ENCODE measurements around the gene SENP2. TPM values are rescaled to one million over a fixed set of nuclear protein-coding genes. Genes with fewer than 3 reads are reported as not detected.
A peak's percentile ranks its signal among the peaks of the same experiment; 100 is the strongest.
"Not testable (repeated sequence)": the region's sequence is repeated elsewhere in the genome, so short reads cannot be mapped to it uniquely, and the experiment has no call there.

The SENP2 gene
- total and polyA plus RNA-seq, 2 experiments from 2014 or later: 19.0 to 20.1 TPM

GRCh38 chr3:185555860-185556347 is 30.2 kb upstream of the SENP2 start:
- H3K27ac ChIP-seq: no peak overlapping the region

DNA sequence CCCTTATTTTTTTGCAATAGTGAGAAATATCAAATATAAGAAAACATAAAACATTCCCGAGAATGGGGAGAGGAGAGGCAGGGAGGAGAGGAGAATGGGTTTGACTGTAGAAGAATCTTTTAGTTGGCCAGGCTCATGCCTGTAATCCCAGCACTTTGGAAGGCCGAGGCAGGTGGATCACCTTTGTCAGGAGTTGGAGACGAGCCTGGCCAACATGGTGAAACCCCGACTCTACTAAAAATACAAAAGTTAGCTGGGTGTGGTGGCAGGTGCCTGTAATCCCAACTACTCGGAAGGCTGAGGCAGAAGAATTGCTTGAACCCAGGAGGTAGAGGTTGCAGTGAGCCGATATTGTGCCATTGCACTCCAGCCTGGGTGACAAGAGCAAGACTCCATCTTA is 29.5 kb upstream of the SENP2 start:
- H3K9me3 ChIP-seq (ENCODE audit: low read depth); H3K9me2 ChIP-seq (ENCODE audit: insufficient read depth); H2AFZ ChIP-seq; H3K36me3 ChIP-seq (ENCODE audit: low read depth); in situ Hi-C loops (cut with MboI); H3K27ac ChIP-seq; H3K27me3 ChIP-seq (replicated peaks; ENCODE audit: insufficient read depth); H4K20me1 ChIP-seq (ENCODE audit: insufficient read depth); H3K9ac ChIP-seq; DNase-seq; H3K4me2 ChIP-seq (ENCODE audit: unreplicated experiment); H3K4me3 ChIP-seq; H3K79me2 ChIP-seq (ENCODE audit: insufficient read depth): not testable (repeated sequence)
- Histone ChIP-seq H3K4me1 (ENCODE audit: insufficient read depth) (peaks cover 22% of the 10 kb centered on the region), H3F3A (ENCODE audit: insufficient read depth) (peaks cover 12% of the 10 kb centered on the region; the same call in 1 of the 2 replicates)
- 75 to 82% methylated on average over 5 to 6 of the region's 6 CpGs for WGBS, 2 experiments (ENCODE audit: low coverage in 1 of 2, low lambda C conversion rate in 2 of 2, missing lambda C conversion rate in 2 of 2)

More at GRCh38 chr3:185555860-185556347, 30.2 kb upstream of the SENP2 start:
- peaks cover 22% of the 10 kb centered on the region for H3K4me1 ChIP-seq (ENCODE audit: insufficient read depth)
- peaks cover 12% of the 10 kb centered on the region; the same call in 1 of the 2 replicates for H3F3A ChIP-seq (ENCODE audit: insufficient read depth)
- DNase-seq: no peak
- no peak overlapping the region for H3K4me2 ChIP-seq (ENCODE audit: unreplicated experiment)
- 72 to 77% methylated on average over 1 of the region's 1 CpG for WGBS, 2 experiments (ENCODE audit: low coverage in 1 of 2, low lambda C conversion rate in 2 of 2, missing lambda C conversion rate in 2 of 2)
- TF ChIP-seq EZH2phosphoT487 (IDR thresholded peaks at IDR 0.05; ENCODE audit: insufficient read depth, low read depth): no peak
- TF ChIP-seq EZH2 (IDR thresholded peaks at IDR 0.05; ENCODE audit: insufficient read depth, poor library complexity, severe bottlenecking): no peak
- H3K9ac ChIP-seq: no peak overlapping the region
- no peaks in the 10 kb centered on the region for H3K9me3 ChIP-seq (ENCODE audit: low read depth)
- H2AFZ ChIP-seq: no peak overlapping the region
- no peaks in the 10 kb centered on the region for H4K20me1 ChIP-seq (ENCODE audit: insufficient read depth)
- no peaks in the 10 kb centered on the region for H3K79me2 ChIP-seq (ENCODE audit: insufficient read depth)
- no peaks in the 10 kb centered on the region; the same call in 1 of the 2 replicates for H3K9me2 ChIP-seq (ENCODE audit: insufficient read depth)
- in situ Hi-C loops (cut with MboI): no loop called here
- H3K4me3 ChIP-seq: no peak overlapping the region
- H3K36me3 ChIP-seq (ENCODE audit: low read depth): no peaks in the 10 kb centered on the region
- no peaks in the 10 kb centered on the region for H3K27me3 ChIP-seq (replicated peaks; ENCODE audit: insufficient read depth)

DNA sequence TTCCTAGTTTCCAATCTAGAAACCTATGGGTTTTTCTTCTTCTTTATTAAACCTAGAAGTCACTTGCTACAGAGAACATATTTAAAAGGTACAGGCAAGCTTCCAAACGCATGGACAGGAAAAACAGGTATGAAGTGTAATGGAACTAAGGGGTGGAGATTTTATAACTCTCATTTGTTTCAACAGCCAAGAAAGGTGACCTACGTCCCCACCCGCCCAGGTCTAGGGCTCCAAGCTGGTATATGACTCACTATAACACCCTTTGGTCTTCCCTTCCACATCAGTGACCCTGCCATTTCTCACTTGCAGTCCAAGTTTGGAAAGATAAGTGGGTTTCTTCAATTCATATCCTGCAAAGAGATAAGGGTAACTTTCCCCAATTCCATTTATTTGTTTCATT is 27.7 kb upstream of the SENP2 start:
- Histone ChIP-seq H2AFZ (no peak overlapping the region), H3F3A (ENCODE audit: insufficient read depth) (peaks cover 7% of the 10 kb centered on the region; the same call in 1 of the 2 replicates), H3K27me3 (replicated peaks; ENCODE audit: insufficient read depth) (0 out of 2 replicates have a peak, but pooled peaks cover 6% of the 10 kb centered on the region), H4K20me1 (ENCODE audit: insufficient read depth) (no peaks in the 10 kb centered on the region), H3K4me2 (ENCODE audit: unreplicated experiment) (peak overlapping the region; percentile 19), H3K9me2 (ENCODE audit: insufficient read depth) (no peaks in the 10 kb centered on the region), H3K36me3 (ENCODE audit: low read depth) (no peaks in the 10 kb centered on the region), H3K4me1 (ENCODE audit: insufficient read depth) (peaks cover 14% of the 10 kb centered on the region), H3K27ac (no peak overlapping the region), H3K4me3 (no peak overlapping the region), H3K9ac (no peak overlapping the region), H3K9me3 (ENCODE audit: low read depth) (no peaks in the 10 kb centered on the region), H3K79me2 (ENCODE audit: insufficient read depth) (no peaks in the 10 kb centered on the region)
- in situ Hi-C loops (cut with MboI): no loop called here
- 77 to 85% methylated on average over 3 of the region's 3 CpGs for WGBS, 2 experiments (ENCODE audit: low coverage in 1 of 2, low lambda C conversion rate in 2 of 2, missing lambda C conversion rate in 2 of 2)
- no peak for TF ChIP-seq EZH2phosphoT487 (IDR thresholded peaks at IDR 0.05; ENCODE audit: insufficient read depth, low read depth)
- TF ChIP-seq EZH2 (IDR thresholded peaks at IDR 0.05; ENCODE audit: insufficient read depth, poor library complexity, severe bottlenecking): no peak
- peak; percentile 19 for DNase-seq

DNA sequence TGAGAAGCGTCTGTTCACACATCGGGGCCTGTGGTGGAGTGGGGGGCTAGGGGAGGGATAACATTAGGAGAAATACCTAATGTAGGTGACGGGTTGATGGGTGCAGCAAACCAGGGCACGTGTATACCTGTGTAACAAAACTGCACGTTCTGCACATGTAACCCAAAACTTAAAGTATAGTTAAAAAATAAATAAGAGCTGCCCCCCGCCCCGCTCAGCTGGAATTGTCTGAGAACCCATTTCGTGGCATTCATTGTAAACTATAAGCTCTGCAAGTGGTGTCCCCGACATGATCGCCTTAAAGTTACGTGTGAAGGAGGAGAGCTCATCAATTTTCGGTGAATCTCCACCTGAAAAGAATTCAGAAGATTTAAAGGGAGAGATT is 26.4 kb upstream of the SENP2 start:
- H3K27me3 ChIP-seq (replicated peaks; ENCODE audit: insufficient read depth): 0 out of 2 replicates have a peak, but pooled peaks cover 6% of the 10 kb centered on the region
- H3K9ac ChIP-seq: no peak overlapping the region
- H3K4me1 ChIP-seq (ENCODE audit: insufficient read depth): peaks cover 14% of the 10 kb centered on the region
- peaks cover 7% of the 10 kb centered on the region; the same call in 1 of the 2 replicates for H3F3A ChIP-seq (ENCODE audit: insufficient read depth)
- no peak overlapping the region for H2AFZ ChIP-seq
- no peaks in the 10 kb centered on the region for H4K20me1 ChIP-seq (ENCODE audit: insufficient read depth)
- in situ Hi-C loops (cut with MboI): no loop called here
- H3K9me3 ChIP-seq (ENCODE audit: low read depth): no peaks in the 10 kb centered on the region
- H3K4me2 ChIP-seq (ENCODE audit: unreplicated experiment): no peak overlapping the region
- no peaks in the 10 kb centered on the region for H3K79me2 ChIP-seq (ENCODE audit: insufficient read depth)
- TF ChIP-seq EZH2 (IDR thresholded peaks at IDR 0.05; ENCODE audit: insufficient read depth, poor library complexity, severe bottlenecking) (no peak), EZH2phosphoT487 (IDR thresholded peaks at IDR 0.05; ENCODE audit: insufficient read depth, low read depth) (no peak)
- H3K36me3 ChIP-seq (ENCODE audit: low read depth): no peaks in the 10 kb centered on the region
- no peak for DNase-seq
- no peaks in the 10 kb centered on the region for H3K9me2 ChIP-seq (ENCODE audit: insufficient read depth)
- H3K4me3 ChIP-seq: no peak overlapping the region
- WGBS, 2 experiments (ENCODE audit: low coverage in 1 of 2, low lambda C conversion rate in 2 of 2, missing lambda C conversion rate in 2 of 2): 41 to 43% methylated on average over 12 of the region's 12 CpGs
- no peak overlapping the region for H3K27ac ChIP-seq

GRCh38 chr3:185560676-185561075 is 25.4 kb upstream of the SENP2 start:
- Histone ChIP-seq H4K20me1 (ENCODE audit: insufficient read depth) (no peaks in the 10 kb centered on the region), H3K27me3 (replicated peaks; ENCODE audit: insufficient read depth) (0 out of 2 replicates have a peak, but pooled peaks cover 6% of the 10 kb centered on the region), H3F3A (ENCODE audit: insufficient read depth) (peaks cover 7% of the 10 kb centered on the region; the same call in 1 of the 2 replicates), H3K27ac (no peak overlapping the region), H3K9ac (no peak overlapping the region), H3K79me2 (ENCODE audit: insufficient read depth) (no peaks in the 10 kb centered on the region), H3K36me3 (ENCODE audit: low read depth) (no peaks in the 10 kb centered on the region), H3K4me1 (ENCODE audit: insufficient read depth) (peaks cover 14% of the 10 kb centered on the region), H3K4me3 (no peak overlapping the region), H2AFZ (no peak overlapping the region), H3K9me2 (ENCODE audit: insufficient read depth) (no peaks in the 10 kb centered on the region), H3K4me2 (ENCODE audit: unreplicated experiment) (no peak overlapping the region), H3K9me3 (ENCODE audit: low read depth) (no peaks in the 10 kb centered on the region)
- in situ Hi-C loops (cut with MboI): no loop called here
- no peak for TF ChIP-seq EZH2 (IDR thresholded peaks at IDR 0.05; ENCODE audit: insufficient read depth, poor library complexity, severe bottlenecking)
- no peak for TF ChIP-seq EZH2phosphoT487 (IDR thresholded peaks at IDR 0.05; ENCODE audit: insufficient read depth, low read depth)
- no peak for DNase-seq
- 49 to 52% methylated on average over 12 to 13 of the region's 13 CpGs for WGBS, 2 experiments (ENCODE audit: low coverage in 1 of 2, low lambda C conversion rate in 2 of 2, missing lambda C conversion rate in 2 of 2)
